Calu3 (cell line): Measurements from ENCODE around the gene UBA6. TPM values are rescaled to one million over a fixed set of nuclear protein-coding genes. Genes with fewer than 3 reads are reported as not detected.

Source experiments
- BruUV-seq: library from RNA; stranded (reverse); fragments of 400-500 nt; replicated peaks from 2 replicates; lab custom pipeline; 2021; lab: Mats Ljungman, UMichigan
- CTCF ChIA-PET: fragments of 300-600 bp; sonication (Branson Sonifier 250); formaldehyde crosslinking; loops from one replicate; lab custom pipeline; 2022; ENCODE audit warnings: antibody characterized with exemption; lab: Charles Lee
- DNase-seq: peaks from one replicate; pipeline ENCODE4 v3.0.0; 2022
- H3K27ac Mint-ChIP-seq: one replicate; pipeline ENCODE4 v1.8.0; 2022; ENCODE audit warnings: mixed read lengths; ENCODE audit not compliant: unreplicated experiment
- H3K27me3 Mint-ChIP-seq: one replicate; pipeline ENCODE4 v1.8.0; 2022; ENCODE audit warnings: mixed read lengths; ENCODE audit not compliant: unreplicated experiment
- H3K36me3 Mint-ChIP-seq: one replicate; pipeline ENCODE4 v1.8.0; 2022; ENCODE audit warnings: mild to moderate bottlenecking, moderate library complexity, mixed read lengths; ENCODE audit not compliant: insufficient read depth, unreplicated experiment
- H3K4me1 Mint-ChIP-seq: one replicate; pipeline ENCODE4 v1.8.0; 2022; ENCODE audit warnings: mild to moderate bottlenecking, low read depth, mixed read lengths; ENCODE audit not compliant: unreplicated experiment
- H3K4me3 Mint-ChIP-seq: one replicate; pipeline ENCODE4 v1.8.0; 2022; ENCODE audit warnings: mild to moderate bottlenecking, low read depth, moderate library complexity, mixed read lengths; ENCODE audit not compliant: unreplicated experiment
- H3K9me3 Mint-ChIP-seq: one replicate; pipeline ENCODE4 v1.8.0; 2022; ENCODE audit warnings: low read depth, mixed read lengths; ENCODE audit not compliant: unreplicated experiment
- intact Hi-C: fragments of 100-400 bp; cut with micrococcal nuclease; formaldehyde crosslinking; loops from one replicate; pipeline ENCODE4 v1.10.0; 2022; ENCODE audit not compliant: unreplicated experiment
- total RNA-seq: library from RNA; stranded (reverse); gene quantifications from 2 replicates; pipeline ENCODE4 v1.2.3, GENCODE V29; 2022
- TF ChIP-seq, protein P1 (sequence below): fragments of 200-600 bp; IDR thresholded peaks from one replicate; pipeline ENCODE4 v1.8.0; 2022; ENCODE audit warnings: antibody characterized with exemption; ENCODE audit not compliant: unreplicated experiment

Gene UBA6
- total RNA-seq, 1 experiment from 2014 or later: 66.1 TPM

- Mint-ChIP-seq H3K27ac (no peak overlapping the region), H3K4me3 (no peak overlapping the region), H3K9me3 (no peaks in the 10 kb centered on the region), H3K4me1 (no peaks in the 10 kb centered on the region), H3K27me3 (no peaks in the 10 kb centered on the region), H3K36me3 (no peaks in the 10 kb centered on the region)
- BruUV-seq: no TSS peak
- no peak for DNase-seq
- intact Hi-C loops: no loop called here
- CTCF ChIA-PET: no interaction called here
- TF ChIP-seq, protein P1, sequence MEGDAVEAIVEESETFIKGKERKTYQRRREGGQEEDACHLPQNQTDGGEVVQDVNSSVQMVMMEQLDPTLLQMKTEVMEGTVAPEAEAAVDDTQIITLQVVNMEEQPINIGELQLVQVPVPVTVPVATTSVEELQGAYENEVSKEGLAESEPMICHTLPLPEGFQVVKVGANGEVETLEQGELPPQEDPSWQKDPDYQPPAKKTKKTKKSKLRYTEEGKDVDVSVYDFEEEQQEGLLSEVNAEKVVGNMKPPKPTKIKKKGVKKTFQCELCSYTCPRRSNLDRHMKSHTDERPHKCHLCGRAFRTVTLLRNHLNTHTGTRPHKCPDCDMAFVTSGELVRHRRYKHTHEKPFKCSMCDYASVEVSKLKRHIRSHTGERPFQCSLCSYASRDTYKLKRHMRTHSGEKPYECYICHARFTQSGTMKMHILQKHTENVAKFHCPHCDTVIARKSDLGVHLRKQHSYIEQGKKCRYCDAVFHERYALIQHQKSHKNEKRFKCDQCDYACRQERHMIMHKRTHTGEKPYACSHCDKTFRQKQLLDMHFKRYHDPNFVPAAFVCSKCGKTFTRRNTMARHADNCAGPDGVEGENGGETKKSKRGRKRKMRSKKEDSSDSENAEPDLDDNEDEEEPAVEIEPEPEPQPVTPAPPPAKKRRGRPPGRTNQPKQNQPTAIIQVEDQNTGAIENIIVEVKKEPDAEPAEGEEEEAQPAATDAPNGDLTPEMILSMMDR: no peak
Measured at GRCh38 chr4:67718848-67719247, 17.9 kb upstream of the UBA6 start.

DNA sequence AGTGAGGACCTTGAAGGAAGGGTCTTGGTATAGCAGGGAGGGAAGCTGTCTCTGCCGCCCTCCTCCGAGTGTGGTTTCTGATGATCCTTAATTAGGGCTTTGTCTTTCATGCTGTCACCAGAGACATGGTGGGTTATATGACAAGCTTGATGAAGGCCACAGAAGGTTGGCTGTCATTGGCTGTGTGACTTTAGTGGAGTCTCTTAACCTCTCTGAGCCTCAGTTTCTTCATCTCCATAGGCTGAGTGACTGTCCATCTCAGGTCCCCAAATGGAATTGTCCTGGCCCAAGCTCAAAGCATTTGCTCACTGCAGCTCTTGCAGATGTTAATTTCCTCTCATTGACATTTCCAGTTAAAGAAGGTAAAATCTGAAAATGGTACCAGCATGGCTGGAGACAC is 16.6 kb upstream of the UBA6 start:
- CTCF ChIA-PET: no interaction called here
- TF ChIP-seq, protein P1: no peak
- Mint-ChIP-seq H3K9me3 (no peaks in the 10 kb centered on the region), H3K27me3 (no peaks in the 10 kb centered on the region), H3K4me1 (no peaks in the 10 kb centered on the region), H3K4me3 (no peak overlapping the region), H3K36me3 (no peaks in the 10 kb centered on the region), H3K27ac (no peak overlapping the region)
- intact Hi-C loops: no loop called here
- DNase-seq: no peak
- no TSS peak for BruUV-seq

- H3K4me1 Mint-ChIP-seq: peaks cover 7% of the 10 kb centered on the region
- BruUV-seq: no TSS peak
- H3K4me3 Mint-ChIP-seq: no peak overlapping the region
- no peak for DNase-seq
- CTCF ChIA-PET: no interaction called here
- H3K27me3 Mint-ChIP-seq: no peaks in the 10 kb centered on the region
- intact Hi-C loops: no loop called here
- H3K27ac Mint-ChIP-seq: no peak overlapping the region
- no peaks in the 10 kb centered on the region for H3K36me3 Mint-ChIP-seq
- TF ChIP-seq, protein P1: no peak
- no peaks in the 10 kb centered on the region for H3K9me3 Mint-ChIP-seq
Measured at GRCh38 chr4:67714955-67715354, 14.0 kb upstream of the UBA6 start.

DNA sequence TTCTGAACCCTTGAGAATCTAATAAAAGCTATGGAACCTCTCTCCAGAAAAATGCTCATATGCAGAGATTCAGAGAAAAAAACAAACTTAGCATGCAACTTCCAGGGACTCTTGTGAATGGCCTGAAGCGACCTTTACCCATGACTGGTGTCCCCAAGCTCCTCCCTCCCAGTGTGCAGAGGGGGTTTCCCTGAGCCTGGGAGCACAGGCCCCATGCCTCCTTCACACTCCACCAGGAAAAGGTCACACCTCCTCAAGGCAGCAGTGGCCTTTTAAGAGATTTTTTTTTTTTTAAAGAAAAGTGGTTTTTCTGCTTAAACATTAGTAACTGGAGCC is 13.3 kb upstream of the UBA6 start:
- H3K27ac Mint-ChIP-seq: no peak overlapping the region
- H3K9me3 Mint-ChIP-seq: no peaks in the 10 kb centered on the region
- TF ChIP-seq, protein P1: no peak

More for the DNA sequence above, 13.3 kb upstream of the UBA6 start:
- Mint-ChIP-seq H3K4me3 (no peak overlapping the region), H3K36me3 (no peaks in the 10 kb centered on the region), H3K27me3 (no peaks in the 10 kb centered on the region), H3K4me1 (peaks cover 7% of the 10 kb centered on the region)
- intact Hi-C loops: no loop called here
- no TSS peak for BruUV-seq
- CTCF ChIA-PET: interaction anchor here (0.7 to 1.0 kb wide), 2 partner anchors 15 to 32 kb away, joined by 3 read pairs; no protein-coding TSS in a partner anchor
- no peak for DNase-seq
